ENCODE measurements around the gene FGF9. TPM values are rescaled to one million over a fixed set of nuclear protein-coding genes. Genes with fewer than 3 reads are reported as not detected.

FGF9 gene
- total RNA-seq, 2 donors from 2014 or later = 0.05 TPM; not detected in 1

DNA sequence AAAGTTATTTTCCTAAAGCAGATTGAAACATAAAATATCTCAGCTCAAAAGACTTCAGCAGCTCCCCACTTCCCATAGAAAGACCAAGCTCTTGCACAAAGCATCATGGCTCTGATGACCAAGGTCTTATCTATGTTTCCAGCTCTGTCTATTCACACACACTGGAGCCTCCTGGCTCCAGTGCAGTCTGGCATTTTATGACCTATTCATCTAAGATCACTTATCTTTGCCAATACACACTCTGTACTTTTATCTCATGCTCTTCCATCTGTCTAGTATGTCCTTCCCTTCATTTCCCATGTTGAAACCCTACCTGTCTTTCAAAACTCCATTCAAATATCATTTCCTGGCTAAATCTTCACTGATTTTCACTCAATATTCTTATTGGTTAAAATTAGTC lies 74.4 kb downstream of the FGF9 start:
- H3K4me1 Mint-ChIP-seq = no peaks in the 10 kb centered on the region
- no peak for ATAC-seq (replicated peaks)

DNA sequence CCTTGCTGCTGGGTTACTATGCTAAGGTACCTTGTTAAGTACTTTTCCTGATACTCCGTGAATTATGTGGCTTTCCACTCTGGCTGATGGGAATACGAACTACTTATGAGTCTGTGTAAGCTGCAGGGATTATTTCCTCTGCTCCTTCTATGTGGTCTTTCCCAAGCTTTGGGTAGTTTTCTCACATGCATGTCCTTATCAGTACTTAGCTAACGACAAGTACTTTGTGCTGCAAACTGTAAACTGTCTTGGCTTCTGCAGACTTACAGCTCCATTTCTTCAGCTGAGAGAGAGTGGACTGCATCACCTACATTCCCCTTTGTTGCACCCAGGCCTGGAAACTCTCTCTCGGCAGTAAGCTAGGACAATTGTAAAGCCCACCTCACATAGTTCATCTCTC lies 76.6 kb downstream of the FGF9 start:
- peaks cover 3% of the 10 kb centered on the region for H3K9me3 Mint-ChIP-seq
- H3K27ac Mint-ChIP-seq = no peak overlapping the region
- no peaks in the 10 kb centered on the region for H3K4me1 Mint-ChIP-seq
- no peaks in the 10 kb centered on the region for H3K36me3 Mint-ChIP-seq (ENCODE audit: low read depth)
- no peak for ATAC-seq (replicated peaks)
- H3K4me3 Mint-ChIP-seq = no peak overlapping the region
- H3K27me3 Mint-ChIP-seq = peaks cover 11% of the 10 kb centered on the region

More for the DNA sequence above, 74.4 kb downstream of the FGF9 start:
- peaks cover 7% of the 10 kb centered on the region for H3K27me3 Mint-ChIP-seq
- H3K27ac Mint-ChIP-seq = no peak overlapping the region
- no peaks in the 10 kb centered on the region for H3K36me3 Mint-ChIP-seq (ENCODE audit: low read depth)
- H3K9me3 Mint-ChIP-seq = peaks cover 3% of the 10 kb centered on the region
- H3K4me3 Mint-ChIP-seq = no peak overlapping the region

DNA sequence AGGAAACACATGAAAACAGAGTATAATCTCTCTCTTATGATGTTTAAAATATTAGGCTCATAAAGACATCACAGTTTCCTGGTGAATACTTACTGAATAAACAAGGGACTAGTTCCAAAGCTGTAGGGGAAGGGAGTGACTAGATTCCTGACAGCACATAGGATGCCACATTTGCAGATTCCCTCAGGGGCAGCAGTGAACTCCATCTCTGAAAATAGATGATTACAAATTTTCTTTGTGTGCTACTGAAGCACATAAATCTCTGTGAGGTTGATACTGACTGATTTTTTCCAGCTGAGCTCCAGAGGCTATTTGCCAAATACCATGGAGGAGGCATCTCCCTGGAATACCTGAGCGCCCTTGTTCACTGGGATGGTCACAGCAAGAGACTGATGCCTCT lies 77.3 kb downstream of the FGF9 start:
- peaks cover 3% of the 10 kb centered on the region for H3K9me3 Mint-ChIP-seq
- H3K36me3 Mint-ChIP-seq (ENCODE audit: low read depth) = no peaks in the 10 kb centered on the region
- H3K4me1 Mint-ChIP-seq = no peaks in the 10 kb centered on the region
- no peak overlapping the region for H3K4me3 Mint-ChIP-seq
- peaks cover 11% of the 10 kb centered on the region for H3K27me3 Mint-ChIP-seq
- ATAC-seq (replicated peaks) = no peak
- no peak overlapping the region for H3K27ac Mint-ChIP-seq

DNA sequence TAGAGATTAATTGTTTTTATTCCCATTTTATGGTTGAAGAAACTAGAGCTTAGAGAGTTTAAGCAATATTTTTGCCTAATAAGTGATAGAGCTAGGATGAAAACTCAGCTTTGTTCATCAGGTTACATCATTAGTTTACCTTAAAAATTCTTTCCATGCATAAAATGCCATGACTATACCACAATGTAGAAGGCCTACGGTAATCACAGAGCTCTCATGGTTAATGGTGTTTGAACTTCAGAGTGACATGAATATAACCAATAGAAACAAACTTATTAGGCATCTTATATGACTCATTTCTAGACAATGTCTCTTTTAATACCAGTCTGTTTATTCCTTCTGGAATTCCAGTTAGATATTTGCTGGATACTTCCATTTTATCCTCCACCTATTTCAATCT lies 78.5 kb downstream of the FGF9 start:
- no peak overlapping the region for H3K27ac Mint-ChIP-seq
- no peak for ATAC-seq (replicated peaks)
- H3K4me1 Mint-ChIP-seq = no peaks in the 10 kb centered on the region
- no peaks in the 10 kb centered on the region for H3K36me3 Mint-ChIP-seq (ENCODE audit: low read depth)
- peaks cover 3% of the 10 kb centered on the region for H3K9me3 Mint-ChIP-seq
- peaks cover 11% of the 10 kb centered on the region for H3K27me3 Mint-ChIP-seq
- no peak overlapping the region for H3K4me3 Mint-ChIP-seq

DNA sequence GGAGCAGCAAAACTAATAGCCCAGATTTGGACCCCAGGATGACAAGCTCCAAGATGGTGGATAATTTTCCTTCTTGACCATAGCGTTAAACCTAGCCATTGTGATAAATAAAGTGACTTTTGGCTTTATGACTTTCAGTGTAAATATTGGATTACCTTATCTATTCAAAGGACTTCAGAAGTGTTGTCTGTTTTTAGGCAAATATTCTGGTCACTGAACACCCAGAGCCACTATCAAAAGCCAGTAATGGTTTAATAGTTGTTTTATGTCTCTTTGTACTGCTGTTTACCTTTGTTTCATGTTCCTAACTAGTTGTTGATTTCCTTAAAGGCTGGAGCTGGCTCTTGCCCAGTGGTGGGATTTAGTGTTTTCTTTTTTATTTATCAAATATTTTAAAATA lies 81.6 kb downstream of the FGF9 start:
- Mint-ChIP-seq H3K9me3 (peaks cover 3% of the 10 kb centered on the region), H3K4me1 (no peaks in the 10 kb centered on the region), H3K27ac (no peak overlapping the region), H3K4me3 (no peak overlapping the region), H3K27me3 (peaks cover 15% of the 10 kb centered on the region), H3K36me3 (ENCODE audit: low read depth) (no peaks in the 10 kb centered on the region)
- no peak for ATAC-seq (replicated peaks)

DNA sequence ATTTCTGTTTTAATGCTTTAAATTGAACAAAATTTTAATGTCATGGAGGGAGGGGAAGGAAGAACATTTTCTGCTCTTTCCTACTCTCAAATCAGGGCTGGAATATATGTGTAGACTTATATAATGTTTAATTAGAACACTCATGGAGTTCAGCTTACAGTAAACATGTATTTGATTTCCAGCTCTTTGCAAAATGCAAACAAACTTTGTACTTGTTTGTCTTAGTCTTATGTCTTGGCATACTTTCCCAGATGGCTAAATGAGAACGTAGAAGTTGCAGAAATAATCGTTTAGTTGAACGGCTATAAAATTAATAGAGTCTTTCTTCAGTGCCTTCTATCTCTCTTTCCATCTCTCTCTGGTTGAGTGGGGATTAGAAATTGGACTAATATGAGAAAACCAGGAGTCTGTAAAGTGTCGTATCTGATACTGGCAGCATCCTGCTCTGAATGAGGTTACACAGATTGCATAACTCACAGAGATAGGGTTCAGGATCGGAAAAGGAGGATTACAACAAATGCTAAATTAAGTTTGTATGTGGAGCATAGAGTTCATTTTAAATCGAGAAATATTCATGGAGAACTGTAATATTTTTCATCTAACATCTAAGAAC lies 82.3 kb downstream of the FGF9 start:
- Mint-ChIP-seq H3K27ac (no peak overlapping the region), H3K4me1 (no peaks in the 10 kb centered on the region), H3K36me3 (ENCODE audit: low read depth) (no peaks in the 10 kb centered on the region), H3K27me3 (peaks cover 12% of the 10 kb centered on the region), H3K4me3 (no peak overlapping the region), H3K9me3 (peaks cover 3% of the 10 kb centered on the region)
- no peak for ATAC-seq (replicated peaks)

Other genes starting within 250 kb of the FGF9 start
- 10 to 100 TPM; 39.3 to 59.0 TPM for gene ZDHHC20, start 211.8 kb upstream of the FGF9 start, total RNA-seq
- 10 to 100 TPM; 38.5 to 43.2 TPM for gene MICU2, start 66.9 kb upstream of the FGF9 start, total RNA-seq

Data from activated T-helper 17 cell treated with anti-CD3 and anti-CD28 coated beads, Interleukin-2, amount 50 U/mL, for 72 hours (primary cell).